ENCODE results near the gene GSTM4. TPM values are rescaled to one million over a fixed set of nuclear protein-coding genes. Genes with fewer than 3 reads are reported as not detected.

GSTM4 gene
- total RNA-seq, 1 experiment from 2014 or later = 11.9 TPM

- H3K27me3 Mint-ChIP-seq (ENCODE audit: insufficient read depth, unreplicated experiment) = no peaks in the 10 kb centered on the region
- no peak overlapping the region for H3K4me3 Mint-ChIP-seq (ENCODE audit: unreplicated experiment)
- POLR2A ChIA-PET = no interaction called here
- TF ChIP-seq, protein P1, sequence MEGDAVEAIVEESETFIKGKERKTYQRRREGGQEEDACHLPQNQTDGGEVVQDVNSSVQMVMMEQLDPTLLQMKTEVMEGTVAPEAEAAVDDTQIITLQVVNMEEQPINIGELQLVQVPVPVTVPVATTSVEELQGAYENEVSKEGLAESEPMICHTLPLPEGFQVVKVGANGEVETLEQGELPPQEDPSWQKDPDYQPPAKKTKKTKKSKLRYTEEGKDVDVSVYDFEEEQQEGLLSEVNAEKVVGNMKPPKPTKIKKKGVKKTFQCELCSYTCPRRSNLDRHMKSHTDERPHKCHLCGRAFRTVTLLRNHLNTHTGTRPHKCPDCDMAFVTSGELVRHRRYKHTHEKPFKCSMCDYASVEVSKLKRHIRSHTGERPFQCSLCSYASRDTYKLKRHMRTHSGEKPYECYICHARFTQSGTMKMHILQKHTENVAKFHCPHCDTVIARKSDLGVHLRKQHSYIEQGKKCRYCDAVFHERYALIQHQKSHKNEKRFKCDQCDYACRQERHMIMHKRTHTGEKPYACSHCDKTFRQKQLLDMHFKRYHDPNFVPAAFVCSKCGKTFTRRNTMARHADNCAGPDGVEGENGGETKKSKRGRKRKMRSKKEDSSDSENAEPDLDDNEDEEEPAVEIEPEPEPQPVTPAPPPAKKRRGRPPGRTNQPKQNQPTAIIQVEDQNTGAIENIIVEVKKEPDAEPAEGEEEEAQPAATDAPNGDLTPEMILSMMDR (IDR thresholded peaks at IDR 0.05; ENCODE audit: insufficient read depth in 1 of 2, low read depth in 1 of 2, low read length in 1 of 2, severe bottlenecking in 1 of 2, unreplicated experiment in 1 of 2) = no peak
- H3K36me3 Mint-ChIP-seq (ENCODE audit: insufficient read depth, unreplicated experiment) = no peaks in the 10 kb centered on the region
- intact Hi-C loops (cut with micrococcal nuclease; ENCODE audit: unreplicated experiment) = no loop called here
- peaks cover 6% of the 10 kb centered on the region for H3K4me1 Mint-ChIP-seq (ENCODE audit: low read depth, unreplicated experiment)
- H3K9me3 Mint-ChIP-seq (ENCODE audit: unreplicated experiment) = no peaks in the 10 kb centered on the region
- H3K27ac Mint-ChIP-seq (ENCODE audit: unreplicated experiment) = no peak overlapping the region
- no peak overlapping the region for H3K4me3 ChIP-seq (ENCODE audit: low read depth, low read length)
- BruUV-seq (replicated peaks) = no TSS peak
- CTCF ChIA-PET = no interaction called here
- no peaks in the 10 kb centered on the region for H3K9me3 ChIP-seq
- H3K27me3 ChIP-seq (replicated peaks; ENCODE audit: control insufficient read depth, insufficient read depth, low read length) = no peaks in the 10 kb centered on the region
- no peaks in the 10 kb centered on the region for H3K36me3 ChIP-seq (ENCODE audit: control insufficient read depth, insufficient read depth, low read length)
- no peak for DNase-seq
- H3K4me1 ChIP-seq = no peaks in the 10 kb centered on the region
These were observed 5.5 kb downstream of the GSTM4 start for GRCh38 chr1:109661391-109661790.

- DNase-seq = no peak
- POLR2A ChIA-PET = no interaction called here
- no TSS peak for BruUV-seq (replicated peaks)
- intact Hi-C loops (cut with micrococcal nuclease; ENCODE audit: unreplicated experiment) = no loop called here
- H3K4me1 Mint-ChIP-seq (ENCODE audit: low read depth, unreplicated experiment) = no peaks in the 10 kb centered on the region
- H3K9me3 Mint-ChIP-seq (ENCODE audit: unreplicated experiment) = no peaks in the 10 kb centered on the region
- TF ChIP-seq, protein P1 (IDR thresholded peaks at IDR 0.05; ENCODE audit: insufficient read depth in 1 of 2, low read depth in 1 of 2, low read length in 1 of 2, severe bottlenecking in 1 of 2, unreplicated experiment in 1 of 2) = no peak
- CTCF ChIA-PET = no interaction called here
- Histone ChIP-seq H3K4me1 (no peaks in the 10 kb centered on the region), H3K27me3 (replicated peaks; ENCODE audit: control insufficient read depth, insufficient read depth, low read length) (no peaks in the 10 kb centered on the region), H3K9me3 (no peaks in the 10 kb centered on the region), H3K4me3 (ENCODE audit: low read depth, low read length) (no peak overlapping the region), H3K36me3 (ENCODE audit: control insufficient read depth, insufficient read depth, low read length) (no peaks in the 10 kb centered on the region)
- no peaks in the 10 kb centered on the region for H3K27me3 Mint-ChIP-seq (ENCODE audit: insufficient read depth, unreplicated experiment)
- no peaks in the 10 kb centered on the region for H3K36me3 Mint-ChIP-seq (ENCODE audit: insufficient read depth, unreplicated experiment)
- H3K27ac Mint-ChIP-seq (ENCODE audit: unreplicated experiment) = no peak overlapping the region
- no peak overlapping the region for H3K4me3 Mint-ChIP-seq (ENCODE audit: unreplicated experiment)
These were observed 8.8 kb downstream of the GSTM4 start for GRCh38 chr1:109664671-109665070.

GRCh38 chr1:109667452-109668122 is 11.7 kb downstream of the GSTM4 start, which contains the start of gene GSTM2:
TSS of gene GSTM2 (plus strand) at chr1:109668057. CDS start at chr1:109668116, 59 bp downstream.
- Histone ChIP-seq H3K9me3 (no peaks in the 10 kb centered on the region), H3K4me3 (ENCODE audit: low read depth, low read length) (no peak within 1 kb of the TSS), H3K27me3 (replicated peaks; ENCODE audit: control insufficient read depth, insufficient read depth, low read length) (no peaks in the 10 kb centered on the region), H3K4me1 (no peaks in the 10 kb centered on the region), H3K36me3 (ENCODE audit: control insufficient read depth, insufficient read depth, low read length) (no peaks in the 10 kb centered on the region)
- Mint-ChIP-seq H3K36me3 (ENCODE audit: insufficient read depth, unreplicated experiment) (no peaks in the 10 kb centered on the region), H3K27me3 (ENCODE audit: insufficient read depth, unreplicated experiment) (no peaks in the 10 kb centered on the region), H3K27ac (ENCODE audit: unreplicated experiment) (no peak within 1 kb of the TSS), H3K4me3 (ENCODE audit: unreplicated experiment) (no peak within 1 kb of the TSS), H3K4me1 (ENCODE audit: low read depth, unreplicated experiment) (no peaks in the 10 kb centered on the region), H3K9me3 (ENCODE audit: unreplicated experiment) (no peaks in the 10 kb centered on the region)
- CTCF ChIA-PET = interaction anchor here (0.5 kb wide), 1 partner anchor 378 kb away, joined by 4 read pairs; no protein-coding TSS in a partner anchor
- no TSS peak for BruUV-seq (replicated peaks)
- peak in 1 of 2 experiments; percentile 47 for DNase-seq
- intact Hi-C loops (cut with micrococcal nuclease; ENCODE audit: unreplicated experiment) = no loop called here
- TF ChIP-seq, protein P1 (IDR thresholded peaks at IDR 0.05; ENCODE audit: insufficient read depth in 1 of 2, low read depth in 1 of 2, low read length in 1 of 2, severe bottlenecking in 1 of 2, unreplicated experiment in 1 of 2) = no peak
- POLR2A ChIA-PET = no interaction called here
